ENCODE results near the gene FAM168A.

Gene FAM168A

GRCh38 chr11:73376160-73376802, 221.6 kb downstream of the FAM168A start, which contains the start of gene RELT:
Gene RELT, plus strand, starts transcription at chr11:73376399. Its CDS starts 12,738 bp downstream, at chr11:73389137.
- peak in 54 of 58 donors; percentile 50 to 88 (median 78) for DNase-seq

GRCh38 chr11:73375830-73376159, 222.1 kb downstream of the FAM168A start:
- no peak for DNase-seq

- no peak for DNase-seq
Observed at GRCh38 chr11:73374151-73374550, 223.8 kb downstream of the FAM168A start.

- DNase-seq, result no peak
Observed at GRCh38 chr11:73372375-73372993, 225.4 kb downstream of the FAM168A start.

GRCh38 chr11:73367482-73368024, 230.4 kb downstream of the FAM168A start:
- no peak for DNase-seq

- DNase-seq, result no peak
Observed at GRCh38 chr11:73366953-73367352, 231.0 kb downstream of the FAM168A start.

GRCh38 chr11:73366265-73366610, 231.7 kb downstream of the FAM168A start:
- DNase-seq, result no peak

- peak in 1 of 58 donors; percentile 23 for DNase-seq
Observed at GRCh38 chr11:73365352-73366264, 232.3 kb downstream of the FAM168A start.

GRCh38 chr11:73363147-73363546, 234.8 kb downstream of the FAM168A start:
- no peak for DNase-seq

GRCh38 chr11:73361953-73362776, 235.7 kb downstream of the FAM168A start:
- no peak for DNase-seq

- DNase-seq, result no peak
Observed at GRCh38 chr11:73360743-73361369, 237.1 kb downstream of the FAM168A start.

- peak in 4 of 58 donors; percentile 15 to 42 (median 22) for DNase-seq
Observed at GRCh38 chr11:73359930-73360742, 237.8 kb downstream of the FAM168A start.

- no peak for DNase-seq
Observed at GRCh38 chr11:73359341-73359740, 238.6 kb downstream of the FAM168A start.

- no peak for DNase-seq
Observed at GRCh38 chr11:73358071-73358470, 239.8 kb downstream of the FAM168A start.

GRCh38 chr11:73356979-73357860, 240.7 kb downstream of the FAM168A start:
- DNase-seq, result no peak

GRCh38 chr11:73355109-73355508, 242.8 kb downstream of the FAM168A start:
- no peak for DNase-seq

- DNase-seq, result no peak
Observed at GRCh38 chr11:73353422-73353821, 244.5 kb downstream of the FAM168A start.

GRCh38 chr11:73350908-73351636, 246.8 kb downstream of the FAM168A start:
- peak in 35 of 58 donors; percentile 8 to 66 (median 26) for DNase-seq
